Upper lobe of right lung (tissue), 1 donor: Measurements from ENCODE around the gene ZCCHC14. TPM values are rescaled to one million over a fixed set of nuclear protein-coding genes. Genes with fewer than 3 reads are reported as not detected.
A peak's percentile ranks its signal among the peaks of the same experiment; 100 is the strongest.
"Not testable (repeated sequence)": the region's sequence is repeated elsewhere in the genome, so short reads cannot be mapped to it uniquely, and the experiment has no call there.

Experiments
- ATAC-seq: fragments of 200-7000 bp; cut with Tn5 transposase; one replicate; pipeline ENCODE4 v1.9.1; 2020; ENCODE audit warnings: mild to moderate bottlenecking, moderate library complexity
- DNase-seq: peaks from one replicate; pipeline ENCODE4 v3.0.0-alpha.2; 2020
- H3K27ac ChIP-seq: fragments of 200-600 bp; one replicate; pipeline ENCODE4 v1.8.0; 2022
- H3K27me3 ChIP-seq: fragments of 200-600 bp; one replicate; pipeline ENCODE4 v1.8.0; 2022; ENCODE audit warnings: mild to moderate bottlenecking
- H3K36me3 ChIP-seq: fragments of 200-600 bp; one replicate; pipeline ENCODE4 v1.8.0; 2022
- H3K4me1 ChIP-seq: fragments of 200-600 bp; one replicate; pipeline ENCODE4 v1.8.0; 2022
- H3K4me3 ChIP-seq: fragments of 200-600 bp; one replicate; pipeline ENCODE4 v1.8.0; 2022; ENCODE audit warnings: mild to moderate bottlenecking
- H3K9me3 ChIP-seq: fragments of 200-600 bp; one replicate; pipeline ENCODE4 v1.8.0; 2022
- CTCF ChIP-seq: fragments of 200-600 bp; IDR thresholded peaks from one replicate; pipeline ENCODE4 v1.8.0; 2022; ENCODE audit warnings: antibody characterized with exemption
- intact Hi-C: fragments of 100-400 bp; cut with DNase I; formaldehyde crosslinking; loops from one replicate; pipeline ENCODE4 v1.11.0; 2022
- total RNA-seq: library from RNA; stranded (reverse); fragmentation: NEBNext Ultra II Directional; extraction: Animal tissue kit (Norgen Biotek cat#: 25700); gene quantifications from one replicate; pipeline ENCODE4 v1.2.1, GENCODE V29; 2021
- donor health status: DM: no; HTN: yes; CAD: no; lungs with severe emphysema.

Gene ZCCHC14
- total RNA-seq, 1 donor from 2014 or later = 27.2 TPM

- DNase-seq (no peak), ATAC-seq (no peak)
- Histone ChIP-seq H3K9me3 (no peaks in the 10 kb centered on the region), H3K27ac (no peak overlapping the region), H3K36me3 (no peaks in the 10 kb centered on the region), H3K4me3 (peak overlapping the region; percentile 52), H3K27me3 (no peaks in the 10 kb centered on the region), H3K4me1 (peaks cover 30% of the 10 kb centered on the region)
- intact Hi-C loops = no loop called here
- TF ChIP-seq CTCF = no peak
Observed at GRCh38 chr16:87492291-87492630, 563 bp downstream of the ZCCHC14 start.

GRCh38 chr16:87491522-87492290 is 1.1 kb downstream of the ZCCHC14 start:
- Histone ChIP-seq H3K36me3 (no peaks in the 10 kb centered on the region), H3K4me3 (peak overlapping the region; percentile 52), H3K27me3 (no peaks in the 10 kb centered on the region), H3K27ac (no peak overlapping the region), H3K4me1 (peaks cover 36% of the 10 kb centered on the region), H3K9me3 (no peaks in the 10 kb centered on the region)
- intact Hi-C loops = no loop called here
- DNase-seq = peak; percentile 76
- no peak for TF ChIP-seq CTCF
- ATAC-seq = no peak

GRCh38 chr16:87490799-87491521 is 1.9 kb downstream of the ZCCHC14 start:
- H3K27me3 ChIP-seq, H3K9me3 ChIP-seq, intact Hi-C loops, H3K36me3 ChIP-seq, ATAC-seq: not testable (repeated sequence)
- DNase-seq = peak; percentile 73
- Histone ChIP-seq H3K4me3 (peak overlapping the region; percentile 52), H3K4me1 (peaks cover 43% of the 10 kb centered on the region), H3K27ac (peak overlapping the region; percentile 36)

- TF ChIP-seq CTCF = no peak
- H3K27me3 ChIP-seq = no peaks in the 10 kb centered on the region
- intact Hi-C loops = no loop called here
Observed at GRCh38 chr16:87490096-87490798, 2.6 kb downstream of the ZCCHC14 start.

DNA sequence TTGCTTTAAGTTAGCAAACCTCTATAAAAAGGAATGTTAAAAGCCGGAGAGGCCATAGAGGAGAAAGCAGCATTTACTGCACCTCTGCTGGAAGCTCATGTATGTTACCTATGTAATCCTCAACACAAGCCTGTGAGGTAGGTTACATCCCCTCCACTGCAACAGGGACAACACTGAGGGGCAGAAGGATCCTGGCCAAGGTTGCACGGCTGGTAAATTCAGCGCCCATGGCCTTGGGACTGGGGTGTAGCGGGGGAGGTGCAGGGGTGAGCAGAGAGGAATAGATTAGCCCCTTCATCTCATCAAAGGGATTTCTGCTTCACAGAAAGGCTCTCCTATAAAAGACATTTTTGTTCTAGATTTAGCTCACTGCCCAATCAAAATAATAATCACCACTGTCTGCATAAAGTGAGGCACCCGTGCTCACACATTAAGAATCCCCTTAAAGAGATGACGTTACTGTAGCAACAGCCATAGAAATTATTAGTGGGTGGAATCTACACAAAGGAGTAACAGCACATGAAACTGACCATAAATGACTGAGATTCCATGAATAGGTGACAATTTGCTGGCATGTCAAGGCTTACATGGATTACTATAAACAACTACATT is 3.3 kb downstream of the ZCCHC14 start:
- no peaks in the 10 kb centered on the region for H3K27me3 ChIP-seq
- H3K4me1 ChIP-seq = peaks cover 55% of the 10 kb centered on the region
- intact Hi-C loops = no loop called here
- DNase-seq (peak; percentile 26), ATAC-seq (no peak)
- no peak overlapping the region for H3K27ac ChIP-seq
- no peaks in the 10 kb centered on the region for H3K36me3 ChIP-seq
- H3K4me3 ChIP-seq = peak overlapping the region; percentile 52
- H3K9me3 ChIP-seq = no peaks in the 10 kb centered on the region
- no peak for TF ChIP-seq CTCF

More at GRCh38 chr16:87490096-87490798, 2.6 kb downstream of the ZCCHC14 start:
- Histone ChIP-seq H3K27ac (peak overlapping the region; percentile 36), H3K36me3 (no peaks in the 10 kb centered on the region), H3K9me3 (no peaks in the 10 kb centered on the region), H3K4me3 (peak overlapping the region; percentile 52), H3K4me1 (peaks cover 50% of the 10 kb centered on the region)
- ATAC-seq (no peak), DNase-seq (peak; percentile 32)

GRCh38 chr16:87488960-87489359 is 3.9 kb downstream of the ZCCHC14 start:
- H3K9me3 ChIP-seq, DNase-seq, H3K36me3 ChIP-seq, ATAC-seq, intact Hi-C loops, H3K27ac ChIP-seq, H3K27me3 ChIP-seq: not testable (repeated sequence)
- peak overlapping the region; percentile 52 for H3K4me3 ChIP-seq
- H3K4me1 ChIP-seq = peaks cover 61% of the 10 kb centered on the region
